HG03135 (cell line): ENCODE results near the gene SLC6A13.
"Not testable (repeated sequence)": the region's sequence is repeated elsewhere in the genome, so short reads cannot be mapped to it uniquely, and the experiment has no call there.

ENCODE experiments used
- ATAC-seq: cut with Tn5 transposase; IDR thresholded peaks from one replicate; pipeline ENCODE4 v1.9.1; 2021; ENCODE audit warnings: mild to moderate bottlenecking, moderate library complexity; ENCODE audit not compliant: unreplicated experiment

SLC6A13 gene

DNA sequence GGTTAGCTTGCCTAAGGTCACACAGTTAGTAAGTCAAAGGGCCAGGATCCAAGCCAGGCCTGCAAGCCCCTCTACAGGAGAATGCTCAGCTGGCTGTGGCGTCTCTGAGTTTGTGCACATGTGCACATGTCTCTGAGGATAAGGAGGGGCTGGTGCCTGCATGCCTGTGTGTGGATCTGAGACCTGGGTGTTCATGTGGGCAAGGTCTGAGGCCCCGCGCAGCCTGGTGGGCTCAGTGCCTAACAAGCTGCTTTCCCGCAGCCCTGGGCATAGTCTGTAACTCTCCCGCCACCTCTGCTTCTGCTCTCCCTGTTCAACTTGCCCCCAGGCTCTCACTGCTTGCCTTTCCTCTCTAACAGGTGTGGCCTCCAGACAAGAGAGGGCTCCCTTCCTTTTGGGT lies 44.4 kb downstream of the SLC6A13 start:
- ATAC-seq: no peak

DNA sequence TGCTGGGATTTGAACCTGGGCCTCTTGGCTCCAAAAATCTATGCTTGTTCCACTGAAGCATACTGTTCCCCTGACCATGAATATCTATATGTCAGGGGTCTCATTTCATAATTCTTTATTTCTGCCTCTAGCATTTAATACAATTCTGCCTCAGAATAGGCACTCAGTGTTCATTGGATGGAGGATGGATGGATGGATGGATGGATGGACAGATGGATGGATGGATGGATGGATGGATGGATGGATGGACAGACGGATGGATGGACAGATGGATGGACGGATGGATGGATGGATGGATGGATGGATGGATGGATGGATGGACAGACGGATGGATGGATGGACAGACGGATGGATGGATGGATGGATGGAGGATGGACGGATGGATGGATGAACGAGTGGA lies 45.6 kb downstream of the SLC6A13 start:
- ATAC-seq: not testable (repeated sequence)

DNA sequence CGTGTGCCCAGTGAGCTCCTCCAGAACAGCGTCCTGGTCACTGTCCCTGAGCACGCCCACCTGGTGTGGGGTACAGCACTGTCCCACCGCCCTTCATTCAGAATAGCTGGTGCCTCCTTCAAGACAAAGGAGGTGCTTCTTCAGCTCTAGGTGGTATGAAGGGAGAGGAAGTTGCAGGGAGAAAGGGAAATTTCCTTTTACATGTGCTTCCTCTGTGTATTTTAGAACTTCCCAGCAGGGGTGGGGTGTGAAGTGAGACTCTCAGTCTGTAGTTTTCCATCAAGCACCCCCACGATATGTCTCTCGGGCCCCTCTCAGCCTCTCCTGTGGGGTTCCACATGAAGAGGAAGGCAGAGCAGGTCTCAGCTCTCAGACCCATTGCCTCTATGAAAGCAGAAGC lies 47.5 kb downstream of the SLC6A13 start:
- no peak for ATAC-seq

DNA sequence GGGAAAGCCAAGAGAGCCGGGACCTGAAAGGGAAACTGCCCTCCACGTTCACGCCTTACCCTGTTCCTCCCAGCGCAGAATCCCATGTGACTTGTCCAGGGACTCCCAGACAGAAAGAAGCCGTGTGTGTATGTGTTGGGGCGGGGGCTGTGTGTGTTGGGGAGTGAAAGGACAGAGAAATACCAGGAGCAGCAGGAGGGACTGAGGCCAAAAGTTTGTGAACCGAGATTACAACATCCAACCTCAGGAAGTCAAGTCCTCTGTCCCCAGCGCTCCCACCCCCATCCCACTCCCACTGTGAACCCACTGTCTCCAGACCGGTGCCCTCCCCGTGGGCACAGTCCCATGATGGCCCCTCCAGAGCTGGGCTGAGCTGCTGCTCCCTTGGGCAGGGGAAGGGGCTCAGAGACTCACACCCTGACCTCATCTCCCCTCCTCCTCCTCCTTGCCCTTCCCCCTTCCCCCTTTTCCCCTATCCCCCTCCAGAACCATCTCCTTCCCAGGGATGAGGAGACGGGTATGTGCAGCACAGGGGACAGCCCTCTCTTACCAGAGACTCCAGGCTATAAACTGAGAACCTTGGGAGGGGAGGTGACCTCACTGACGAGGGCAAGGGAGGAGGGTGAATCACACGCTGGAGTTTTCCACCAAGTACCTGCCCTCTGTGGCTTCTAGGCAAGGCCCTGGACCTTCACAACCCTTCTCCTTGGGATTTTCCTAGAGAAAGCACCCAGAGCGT lies 48.5 kb downstream of the SLC6A13 start, which contains the start of gene SLC6A12:
TSS of gene SLC6A12 (minus strand) at position 155 of the 739 bp plus-strand sequence. CDS start 4,171 bp downstream, outside the sequence.
- ATAC-seq: no peak

- no peak for ATAC-seq
Observed at GRCh38 chr12:213527-213932, 49.1 kb downstream of the SLC6A13 start.

- ATAC-seq: no peak
Observed at GRCh38 chr12:212715-213526, 49.7 kb downstream of the SLC6A13 start.

DNA sequence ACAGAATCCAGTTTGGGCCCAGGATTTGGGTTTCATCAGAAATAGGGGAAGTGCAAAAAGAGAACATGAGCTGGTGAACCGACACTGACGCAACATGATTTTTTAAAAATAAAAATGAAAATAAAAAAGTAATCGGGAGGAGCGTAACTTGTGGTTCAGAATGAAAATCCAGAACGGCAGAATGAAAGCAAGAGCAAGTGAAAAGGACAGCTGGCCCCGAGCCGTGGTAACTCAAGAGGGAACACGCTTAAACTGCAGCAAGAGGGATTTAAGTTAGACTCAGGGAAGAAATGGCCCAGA lies 50.3 kb downstream of the SLC6A13 start:
- ATAC-seq: no peak

DNA sequence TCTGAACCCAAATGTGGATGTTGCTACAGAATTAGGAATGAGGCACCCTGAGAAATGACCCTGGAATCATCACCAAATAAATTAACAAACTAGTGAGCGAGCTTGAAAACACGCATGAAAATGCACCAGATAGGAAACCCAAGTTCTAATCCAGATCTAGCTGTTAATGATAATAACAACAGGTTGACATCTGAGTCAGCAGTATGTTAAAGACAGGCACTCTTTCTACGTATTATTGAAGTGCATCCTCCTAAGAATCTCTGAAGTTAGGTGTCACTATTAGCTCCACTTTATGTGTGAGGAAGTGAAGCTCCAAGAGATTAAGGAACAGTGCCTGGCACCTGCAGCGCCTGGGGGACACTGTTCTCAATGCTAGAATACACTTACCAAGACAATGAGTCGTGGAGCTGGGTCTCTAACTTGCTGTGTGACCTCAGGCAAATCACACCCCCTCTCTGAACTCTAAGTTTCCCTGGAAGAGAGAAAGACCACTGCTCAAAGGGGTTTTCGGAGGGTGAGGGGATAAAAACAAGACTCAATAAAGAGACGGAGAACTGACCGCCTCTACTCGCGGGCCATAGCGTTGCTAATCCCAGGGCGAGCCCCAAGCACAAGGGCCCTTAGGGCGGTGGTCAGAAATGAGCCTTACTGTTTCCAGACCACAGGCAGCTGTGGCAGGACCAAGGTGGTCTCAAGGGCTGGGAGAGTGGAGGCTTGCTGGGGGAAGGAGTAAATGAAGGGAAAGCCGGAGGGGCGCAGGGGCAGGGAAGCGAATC lies 50.8 kb downstream of the SLC6A13 start:
- ATAC-seq: no peak

DNA sequence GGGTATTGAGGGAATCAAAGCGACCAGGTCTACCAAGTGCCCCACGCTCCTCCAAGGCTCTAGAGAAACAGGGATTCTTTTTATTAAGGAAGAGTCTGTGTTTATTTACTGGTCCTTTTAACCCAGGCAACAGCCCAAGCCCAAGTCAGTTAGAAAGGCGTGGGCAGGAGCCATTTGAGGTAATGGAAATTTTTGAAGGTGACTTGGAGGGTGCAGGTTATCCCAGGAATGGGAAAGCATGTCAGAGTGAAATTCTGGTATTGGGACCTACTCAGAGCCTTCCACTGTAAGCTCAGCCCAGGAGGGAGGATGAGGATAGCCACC lies 51.5 kb downstream of the SLC6A13 start:
- no peak for ATAC-seq

- ATAC-seq: no peak
Observed at GRCh38 chr12:210277-211141, 52.1 kb downstream of the SLC6A13 start.

DNA sequence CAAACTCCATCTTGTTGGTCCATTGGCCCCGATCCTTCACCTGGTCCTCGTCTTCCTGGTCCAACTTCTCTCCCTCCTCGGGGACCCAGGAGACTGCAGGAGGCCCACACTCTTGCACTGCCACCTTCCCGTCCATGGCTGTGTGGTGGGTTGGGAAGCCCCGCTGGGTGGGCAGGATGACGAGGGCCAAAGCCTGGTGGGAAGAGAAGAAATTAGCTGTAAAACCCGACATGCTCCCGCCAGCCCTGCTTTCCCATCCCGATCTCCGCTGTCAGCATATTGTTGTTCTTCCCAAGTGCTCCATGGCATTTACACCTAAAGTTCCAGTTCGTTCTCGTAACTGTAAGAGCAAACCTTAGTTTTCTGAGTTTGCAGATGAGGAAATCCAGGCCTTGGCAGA lies 52.8 kb downstream of the SLC6A13 start:
- no peak for ATAC-seq

GRCh38 chr12:209246-209645 lies 53.4 kb downstream of the SLC6A13 start:
- no peak for ATAC-seq

- ATAC-seq: no peak
Observed at GRCh38 chr12:208813-209212, 53.8 kb downstream of the SLC6A13 start.

DNA sequence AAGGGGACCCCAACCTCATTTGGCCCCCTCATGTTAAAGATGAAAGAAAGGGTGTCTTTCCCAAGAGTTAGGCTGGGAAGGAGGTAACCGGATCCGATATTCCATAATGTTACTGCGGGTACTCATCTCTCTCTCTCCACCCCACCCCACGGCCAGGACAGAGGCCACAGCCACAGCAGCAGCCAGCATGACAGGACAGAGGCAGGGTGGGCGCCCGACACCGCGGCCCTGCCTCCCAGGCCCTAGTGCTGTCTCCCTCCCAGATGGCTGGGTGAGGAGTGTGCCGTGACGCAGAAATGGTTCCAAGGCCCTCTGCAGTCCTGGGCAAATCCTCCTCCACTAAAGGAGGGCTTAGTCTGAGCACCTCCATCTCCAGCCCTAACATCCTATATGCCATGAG lies 54.8 kb downstream of the SLC6A13 start:
- ATAC-seq: no peak

GRCh38 chr12:206746-207440 lies 55.7 kb downstream of the SLC6A13 start:
- ATAC-seq: no peak

GRCh38 chr12:205026-205425 lies 57.6 kb downstream of the SLC6A13 start:
- no peak for ATAC-seq

- no peak for ATAC-seq
Observed at GRCh38 chr12:204261-204678, 58.4 kb downstream of the SLC6A13 start.

DNA sequence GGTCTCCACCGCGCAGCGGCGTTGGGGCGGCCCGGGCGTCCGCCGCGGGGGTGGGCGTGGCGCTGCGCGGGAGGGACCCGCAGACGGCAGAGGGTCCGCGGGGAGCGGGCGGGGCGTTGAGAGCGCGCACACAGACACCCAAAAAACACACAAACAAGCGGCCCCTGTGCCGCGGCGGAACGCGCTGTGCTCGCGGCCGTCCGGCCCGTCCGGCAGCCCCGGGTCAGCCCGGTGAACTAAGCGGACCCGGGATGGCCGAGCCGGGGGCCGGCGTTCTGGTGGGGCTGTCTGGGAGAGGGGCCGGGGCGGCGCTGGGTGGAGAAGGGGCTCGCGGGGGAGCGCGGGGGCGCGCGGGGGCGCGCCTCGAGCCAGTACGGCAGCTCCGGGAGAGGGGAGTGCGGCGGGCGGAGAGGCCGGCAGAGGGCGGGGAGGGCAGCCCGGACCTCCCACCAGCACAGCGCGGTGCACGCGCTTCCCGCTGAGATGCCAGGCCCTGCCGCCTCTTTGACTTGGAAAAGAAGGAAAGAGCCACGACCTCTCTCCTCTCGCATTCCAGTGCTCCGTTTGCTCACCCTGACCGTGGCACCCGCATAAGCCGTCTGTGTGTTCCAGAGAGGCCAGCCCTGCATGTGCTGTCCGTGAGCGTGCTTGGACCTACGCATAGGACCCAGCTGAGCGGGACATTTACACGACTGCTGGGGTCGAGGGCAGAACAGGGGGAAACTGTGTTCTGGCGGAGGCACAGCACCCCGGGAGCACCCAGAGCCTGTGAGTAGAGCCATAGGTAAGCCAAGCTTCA lies 59.0 kb downstream of the SLC6A13 start:
- ATAC-seq: no peak

GRCh38 chr12:203074-203461 lies 59.6 kb downstream of the SLC6A13 start:
- no peak for ATAC-seq
